ENCODE data around the gene DNAJB11. TPM values are rescaled to one million over a fixed set of nuclear protein-coding genes. Genes with fewer than 3 reads are reported as not detected.

Gene DNAJB11
- total RNA-seq, 4 donors from 2014 or later, result 24.3 to 47.5 (median 44.7) TPM

DNA sequence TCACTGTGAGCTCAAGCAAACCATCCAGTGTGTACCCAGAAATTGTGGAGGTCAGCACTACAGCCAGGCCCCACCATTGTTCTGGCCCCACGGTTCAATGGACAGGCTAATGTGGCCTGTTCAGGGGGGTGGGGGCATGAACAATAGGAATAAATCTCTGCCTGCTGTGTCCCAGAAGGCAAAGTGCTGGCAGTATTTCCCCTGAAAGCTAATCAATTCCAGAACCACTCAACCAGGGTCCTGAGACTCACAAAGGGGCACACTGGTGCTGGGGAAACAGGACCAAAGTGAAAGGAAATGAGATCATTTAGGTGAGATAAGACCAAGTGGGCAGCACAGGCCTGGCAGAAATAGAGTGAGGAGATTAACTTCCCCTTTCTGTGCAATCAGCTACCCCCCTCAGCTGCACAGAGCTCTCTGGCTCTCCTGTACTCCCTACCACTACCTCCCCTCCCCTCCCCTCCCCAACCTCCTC is 37.9 kb upstream of the DNAJB11 start:
- WGBS, 2 donors, result 18 to 40% methylated on average over 1 of the region's 1 CpG

DNA sequence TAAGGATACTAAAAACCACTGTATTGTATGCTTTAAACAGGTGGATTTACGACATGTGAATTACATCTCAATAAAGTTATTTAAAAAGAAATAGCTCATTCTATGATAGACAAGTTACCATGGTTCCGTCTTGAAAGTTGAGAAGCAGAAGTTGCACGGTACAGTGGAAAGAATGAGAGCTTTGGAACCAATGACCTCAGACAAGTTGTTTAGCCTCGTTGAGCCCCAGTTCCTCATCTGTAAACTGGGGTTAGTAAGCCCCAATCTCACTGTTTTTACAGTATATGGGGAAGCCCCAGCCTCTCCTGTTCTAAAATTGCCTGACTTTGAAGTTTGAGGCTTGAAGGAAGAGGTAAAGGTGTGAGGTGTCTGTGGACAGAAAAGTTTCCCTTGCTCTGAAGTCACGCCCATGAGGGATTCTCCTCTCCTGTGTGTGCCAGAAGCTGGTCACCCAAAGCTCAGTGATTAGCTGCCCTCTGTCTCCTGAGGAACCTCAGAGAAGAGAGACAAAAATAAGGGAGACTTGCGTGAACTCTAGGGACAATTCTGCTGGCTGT is 36.3 kb upstream of the DNAJB11 start:
- Histone ChIP-seq H3K27ac (peak overlapping the region in 1 of 4 donors; percentile 42), H3K9me3 (no peaks in the 10 kb centered on the region), H3K27me3 (no peaks in the 10 kb centered on the region), H3K4me1 (no peaks in the 10 kb centered on the region), H3K4me3 (no peak overlapping the region), H3K36me3 (peaks cover 0 to 11% (median 0%) of the 10 kb centered on the region in 3 donors)
- DNase-seq (ENCODE audit: low spot score in 2 of 2), result no peak
- TF ChIP-seq EP300 (IDR thresholded peaks at IDR 0.05) (no peak), POLR2A (IDR thresholded peaks at IDR 0.05) (no peak)
- TF ChIP-seq, protein P1, sequence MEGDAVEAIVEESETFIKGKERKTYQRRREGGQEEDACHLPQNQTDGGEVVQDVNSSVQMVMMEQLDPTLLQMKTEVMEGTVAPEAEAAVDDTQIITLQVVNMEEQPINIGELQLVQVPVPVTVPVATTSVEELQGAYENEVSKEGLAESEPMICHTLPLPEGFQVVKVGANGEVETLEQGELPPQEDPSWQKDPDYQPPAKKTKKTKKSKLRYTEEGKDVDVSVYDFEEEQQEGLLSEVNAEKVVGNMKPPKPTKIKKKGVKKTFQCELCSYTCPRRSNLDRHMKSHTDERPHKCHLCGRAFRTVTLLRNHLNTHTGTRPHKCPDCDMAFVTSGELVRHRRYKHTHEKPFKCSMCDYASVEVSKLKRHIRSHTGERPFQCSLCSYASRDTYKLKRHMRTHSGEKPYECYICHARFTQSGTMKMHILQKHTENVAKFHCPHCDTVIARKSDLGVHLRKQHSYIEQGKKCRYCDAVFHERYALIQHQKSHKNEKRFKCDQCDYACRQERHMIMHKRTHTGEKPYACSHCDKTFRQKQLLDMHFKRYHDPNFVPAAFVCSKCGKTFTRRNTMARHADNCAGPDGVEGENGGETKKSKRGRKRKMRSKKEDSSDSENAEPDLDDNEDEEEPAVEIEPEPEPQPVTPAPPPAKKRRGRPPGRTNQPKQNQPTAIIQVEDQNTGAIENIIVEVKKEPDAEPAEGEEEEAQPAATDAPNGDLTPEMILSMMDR (IDR thresholded peaks at IDR 0.05), result no peak
- 78 to 84% methylated on average over 6 of the region's 6 CpGs for WGBS, 2 donors

More for the DNA sequence above, 37.9 kb upstream of the DNAJB11 start:
- H3K9me3 ChIP-seq, result no peaks in the 10 kb centered on the region
- no peaks in the 10 kb centered on the region for H3K4me1 ChIP-seq
- H3K36me3 ChIP-seq, result peaks cover 0 to 5% (median 0%) of the 10 kb centered on the region in 3 donors
- H3K27ac ChIP-seq, result no peak overlapping the region
- no peaks in the 10 kb centered on the region for H3K27me3 ChIP-seq
- H3K4me3 ChIP-seq, result no peak overlapping the region
- TF ChIP-seq POLR2A (IDR thresholded peaks at IDR 0.05), result no peak
- TF ChIP-seq, protein P1 (IDR thresholded peaks at IDR 0.05), result no peak
- no peak for TF ChIP-seq EP300 (IDR thresholded peaks at IDR 0.05)
- DNase-seq (ENCODE audit: low spot score in 2 of 2), result no peak

DNA sequence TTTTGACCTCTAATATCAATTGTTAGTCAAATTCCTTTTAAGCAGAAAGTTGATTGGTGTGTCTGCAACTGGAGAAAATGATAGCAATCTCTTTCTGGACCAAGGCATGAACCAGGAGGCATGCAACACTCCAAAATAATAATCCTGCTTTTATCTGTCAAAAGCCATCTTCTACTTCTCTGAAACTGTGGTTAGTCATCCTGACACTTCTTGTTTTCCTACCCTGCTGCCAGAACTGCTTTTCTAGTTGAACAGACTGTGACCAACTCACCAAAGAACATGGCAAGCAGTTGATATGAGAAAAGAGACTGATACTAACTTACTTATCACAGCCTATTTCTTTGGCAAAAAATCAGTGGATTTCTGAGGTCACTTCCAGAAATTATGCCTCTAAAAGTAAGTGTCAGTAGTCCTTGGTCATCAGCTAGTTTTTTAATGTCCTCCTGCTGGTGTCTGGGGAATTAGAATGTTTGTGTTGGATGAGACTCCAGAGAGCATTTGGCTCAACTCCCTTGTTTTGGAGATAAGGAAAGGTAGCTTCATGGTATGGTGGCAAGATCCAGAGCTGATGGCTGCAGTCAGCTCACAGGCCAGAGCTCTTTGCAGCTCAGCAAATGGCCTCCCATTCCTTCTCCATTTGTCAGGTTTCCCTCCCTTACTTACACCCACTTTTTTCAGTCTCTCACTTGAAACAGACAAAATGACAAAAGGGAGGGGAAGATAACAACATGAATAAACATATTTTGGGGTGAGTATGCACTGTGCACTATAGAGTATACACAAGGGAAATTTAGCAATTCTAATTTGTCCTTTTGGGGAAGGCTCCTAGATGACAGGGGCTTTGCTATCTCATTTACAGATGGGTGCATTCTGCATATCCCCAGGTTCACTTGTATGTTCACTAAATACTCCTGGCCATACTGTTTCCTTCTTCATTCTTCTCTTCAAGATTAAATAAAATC is 33.4 kb upstream of the DNAJB11 start:
- Histone ChIP-seq H3K4me3 (no peak overlapping the region), H3K4me1 (peaks cover 0 to 11% (median 0%) of the 10 kb centered on the region in 4 donors), H3K9me3 (no peaks in the 10 kb centered on the region)

DNA sequence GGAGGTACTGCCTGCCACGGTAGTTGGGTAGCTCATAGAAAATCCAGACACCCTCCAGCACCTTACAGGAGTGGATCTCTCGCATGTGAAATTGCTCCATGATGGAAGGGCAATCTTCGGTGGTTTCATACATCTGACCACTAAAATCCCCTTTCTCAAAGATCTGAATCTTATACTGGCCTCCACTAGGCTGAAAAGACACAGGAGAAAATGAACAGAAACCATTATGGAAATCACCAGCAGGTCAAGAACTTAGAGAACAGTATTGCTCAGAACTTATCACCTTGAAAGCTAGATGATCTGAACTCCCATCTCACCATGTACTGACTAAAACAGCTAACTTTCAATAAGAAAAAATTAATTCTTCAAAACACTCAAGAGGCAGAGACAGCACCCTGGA is 31.7 kb upstream of the DNAJB11 start:
- H3K27me3 ChIP-seq, result no peaks in the 10 kb centered on the region
- WGBS, 2 donors, result 90 to 100% methylated on average over 3 of the region's 3 CpGs

More for the DNA sequence above, 33.4 kb upstream of the DNAJB11 start:
- no peak for DNase-seq (ENCODE audit: low spot score in 2 of 2)
- TF ChIP-seq EP300 (IDR thresholded peaks at IDR 0.05) (no peak), POLR2A (IDR thresholded peaks at IDR 0.05) (no peak)
- TF ChIP-seq, protein P1 (IDR thresholded peaks at IDR 0.05), result no peak
- Histone ChIP-seq H3K27ac (no peak overlapping the region), H3K27me3 (no peaks in the 10 kb centered on the region), H3K36me3 (peaks cover 0 to 6% (median 0%) of the 10 kb centered on the region in 3 donors)

More for the DNA sequence above, 31.7 kb upstream of the DNAJB11 start:
- H3K4me3 ChIP-seq, result no peak overlapping the region
- peaks cover 0 to 11% (median 0%) of the 10 kb centered on the region in 4 donors for H3K4me1 ChIP-seq
- no peaks in the 10 kb centered on the region for H3K9me3 ChIP-seq
- TF ChIP-seq EP300 (IDR thresholded peaks at IDR 0.05), result no peak
- no peak for TF ChIP-seq POLR2A (IDR thresholded peaks at IDR 0.05)
- TF ChIP-seq, protein P1 (IDR thresholded peaks at IDR 0.05), result no peak
- H3K27ac ChIP-seq, result no peak overlapping the region
- H3K36me3 ChIP-seq, result peaks cover 0 to 6% (median 0%) of the 10 kb centered on the region in 3 donors
- DNase-seq (ENCODE audit: low spot score in 2 of 2), result no peak

All from tibial nerve (tissue), 4 donors.